ENCODE results near the gene PGAM2.

Gene PGAM2

GRCh38 chr7:44071726-44072363 is 6.5 kb upstream of the PGAM2 start:
- CTCF ChIA-PET, result interaction anchor here (0.7 to 6.7 kb wide), 23 partner anchors 8 to 406 kb away, joined by 3 to 88 read pairs (median 4); partner anchors contain the start of genes POLD2 and YKT6
- TF ChIP-seq CTCF (IDR thresholded peaks at IDR 0.05; ENCODE audit: insufficient read depth, low read length, missing control alignments), result no peak
- POLR2A ChIA-PET, result interaction anchor here (0.9 to 1.0 kb wide), 2 partner anchors 27 to 43 kb away, joined by 3 to 8 read pairs; partner anchors contain the start of gene DBNL
- DNase-seq (ENCODE audit: low read depth, low spot score), result no peak
- no peak overlapping the region for H3K4me3 ChIP-seq (ENCODE audit: low read depth, low read length)

- POLR2A ChIA-PET, result interaction anchor here (0.6 to 2.2 kb wide), 6 partner anchors 12 to 133 kb away, joined by 3 to 5 read pairs (median 3); partner anchors contain the start of gene YKT6
- no peak overlapping the region for H3K4me3 ChIP-seq (ENCODE audit: low read depth, low read length)
- TF ChIP-seq CTCF (IDR thresholded peaks at IDR 0.05; ENCODE audit: insufficient read depth, low read length, missing control alignments), result no peak
- no peak for DNase-seq (ENCODE audit: low read depth, low spot score)
- CTCF ChIA-PET, result interaction anchor here (0.5 to 2.8 kb wide), 4 partner anchors 13 to 829 kb away, joined by 3 to 27 read pairs (median 4); no protein-coding TSS in a partner anchor
Measured at GRCh38 chr7:44068054-44068453, 2.7 kb upstream of the PGAM2 start.

- POLR2A ChIA-PET, result interaction anchor here (0.6 to 2.2 kb wide), 8 partner anchors 13 to 133 kb away, joined by 3 to 5 read pairs (median 3); partner anchors contain the start of genes POLD2 and YKT6
- no peak for DNase-seq (ENCODE audit: low read depth, low spot score)
- CTCF ChIA-PET, result interaction anchor here (0.5 to 2.8 kb wide), 3 partner anchors 129 to 829 kb away, joined by 3 to 27 read pairs (median 3); no protein-coding TSS in a partner anchor
Measured at GRCh38 chr7:44067064-44067951, 1.9 kb upstream of the PGAM2 start.

GRCh38 chr7:44066494-44067063 is 1.2 kb upstream of the PGAM2 start:
- DNase-seq (ENCODE audit: low read depth, low spot score), result no peak
- POLR2A ChIA-PET, result interaction anchor here (0.8 to 2.2 kb wide), 7 partner anchors 9 to 134 kb away, joined by 3 to 5 read pairs (median 4); partner anchors contain the start of genes POLD2 and YKT6
- no peak for TF ChIP-seq CTCF (IDR thresholded peaks at IDR 0.05; ENCODE audit: insufficient read depth, low read length, missing control alignments)
- no peak overlapping the region for H3K4me3 ChIP-seq (ENCODE audit: low read depth, low read length)
- CTCF ChIA-PET, result interaction anchor here (0.9 to 2.8 kb wide), 5 partner anchors 16 to 135 kb away, joined by 3 to 27 read pairs (median 3); no protein-coding TSS in a partner anchor

More at GRCh38 chr7:44067064-44067951, 1.9 kb upstream of the PGAM2 start:
- TF ChIP-seq CTCF (IDR thresholded peaks at IDR 0.05; ENCODE audit: insufficient read depth, low read length, missing control alignments), result no peak
- no peak overlapping the region for H3K4me3 ChIP-seq (ENCODE audit: low read depth, low read length)

GRCh38 chr7:44066111-44066460 is 719 bp upstream of the PGAM2 start:
- H3K4me3 ChIP-seq (ENCODE audit: low read depth, low read length), result no peak overlapping the region
- TF ChIP-seq CTCF (IDR thresholded peaks at IDR 0.05; ENCODE audit: insufficient read depth, low read length, missing control alignments), result no peak
- DNase-seq (ENCODE audit: low read depth, low spot score), result no peak
- ChIA-PET POLR2A (interaction anchor here (1.2 to 1.9 kb wide), 4 partner anchors 9 to 58 kb away, joined by 4 to 5 read pairs (median 4); partner anchors contain the start of gene POLD2), CTCF (interaction anchor here (0.9 to 1.5 kb wide), 5 partner anchors 10 to 135 kb away, joined by 3 to 6 read pairs (median 3); partner anchors contain the start of gene YKT6)
